Measurements from ENCODE around the gene TRMT61A.

Gene TRMT61A

GRCh38 chr14:103568952-103569351, 40.0 kb downstream of the TRMT61A start:
- no peak for DNase-seq (ENCODE audit: low read depth)
- H3K4me3 ChIP-seq (ENCODE audit: control insufficient read depth, low read depth, low read length): no peak overlapping the region
- TF ChIP-seq, protein P1, sequence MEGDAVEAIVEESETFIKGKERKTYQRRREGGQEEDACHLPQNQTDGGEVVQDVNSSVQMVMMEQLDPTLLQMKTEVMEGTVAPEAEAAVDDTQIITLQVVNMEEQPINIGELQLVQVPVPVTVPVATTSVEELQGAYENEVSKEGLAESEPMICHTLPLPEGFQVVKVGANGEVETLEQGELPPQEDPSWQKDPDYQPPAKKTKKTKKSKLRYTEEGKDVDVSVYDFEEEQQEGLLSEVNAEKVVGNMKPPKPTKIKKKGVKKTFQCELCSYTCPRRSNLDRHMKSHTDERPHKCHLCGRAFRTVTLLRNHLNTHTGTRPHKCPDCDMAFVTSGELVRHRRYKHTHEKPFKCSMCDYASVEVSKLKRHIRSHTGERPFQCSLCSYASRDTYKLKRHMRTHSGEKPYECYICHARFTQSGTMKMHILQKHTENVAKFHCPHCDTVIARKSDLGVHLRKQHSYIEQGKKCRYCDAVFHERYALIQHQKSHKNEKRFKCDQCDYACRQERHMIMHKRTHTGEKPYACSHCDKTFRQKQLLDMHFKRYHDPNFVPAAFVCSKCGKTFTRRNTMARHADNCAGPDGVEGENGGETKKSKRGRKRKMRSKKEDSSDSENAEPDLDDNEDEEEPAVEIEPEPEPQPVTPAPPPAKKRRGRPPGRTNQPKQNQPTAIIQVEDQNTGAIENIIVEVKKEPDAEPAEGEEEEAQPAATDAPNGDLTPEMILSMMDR (IDR thresholded peaks at IDR 0.05; ENCODE audit: control insufficient read depth, insufficient read depth, low read depth, low read length, missing control alignments): no peak

- no peak overlapping the region for H3K4me3 ChIP-seq (ENCODE audit: control insufficient read depth, low read depth, low read length)
- DNase-seq (ENCODE audit: low read depth): no peak
- TF ChIP-seq, protein P1 (IDR thresholded peaks at IDR 0.05; ENCODE audit: control insufficient read depth, insufficient read depth, low read depth, low read length, missing control alignments): no peak
These were observed 40.4 kb downstream of the TRMT61A start for GRCh38 chr14:103569408-103569807.

DNA sequence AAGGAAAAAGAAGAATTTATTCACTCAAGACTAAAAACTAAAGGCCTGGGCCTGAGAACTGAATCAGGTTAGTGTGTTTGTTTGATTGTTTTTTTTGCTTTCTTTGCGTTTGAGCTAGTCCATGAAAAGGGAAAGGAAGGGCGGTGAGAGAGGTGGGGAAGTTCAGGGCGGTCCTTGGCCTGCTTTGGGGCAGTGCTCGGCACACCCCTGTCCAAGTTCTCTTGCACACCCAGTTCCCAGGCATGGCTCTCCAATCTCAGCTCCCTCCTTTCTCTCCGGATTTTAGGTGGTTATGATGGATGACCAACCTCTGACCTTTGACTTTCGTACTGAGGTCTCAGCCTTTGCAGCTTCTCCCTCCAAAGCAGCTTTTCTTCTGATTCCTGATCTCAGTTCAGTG, 45.1 kb downstream of the TRMT61A start:
- TF ChIP-seq, protein P1 (IDR thresholded peaks at IDR 0.05; ENCODE audit: control insufficient read depth, insufficient read depth, low read depth, low read length, missing control alignments): no peak
- H3K4me3 ChIP-seq (ENCODE audit: control insufficient read depth, low read depth, low read length): no peak overlapping the region
- DNase-seq (ENCODE audit: low read depth): no peak

GRCh38 chr14:103574707-103575285, 45.8 kb downstream of the TRMT61A start:
- no peak for DNase-seq (ENCODE audit: low read depth)
- no peak overlapping the region for H3K4me3 ChIP-seq (ENCODE audit: control insufficient read depth, low read depth, low read length)
- TF ChIP-seq, protein P1 (IDR thresholded peaks at IDR 0.05; ENCODE audit: control insufficient read depth, insufficient read depth, low read depth, low read length, missing control alignments): no peak

DNA sequence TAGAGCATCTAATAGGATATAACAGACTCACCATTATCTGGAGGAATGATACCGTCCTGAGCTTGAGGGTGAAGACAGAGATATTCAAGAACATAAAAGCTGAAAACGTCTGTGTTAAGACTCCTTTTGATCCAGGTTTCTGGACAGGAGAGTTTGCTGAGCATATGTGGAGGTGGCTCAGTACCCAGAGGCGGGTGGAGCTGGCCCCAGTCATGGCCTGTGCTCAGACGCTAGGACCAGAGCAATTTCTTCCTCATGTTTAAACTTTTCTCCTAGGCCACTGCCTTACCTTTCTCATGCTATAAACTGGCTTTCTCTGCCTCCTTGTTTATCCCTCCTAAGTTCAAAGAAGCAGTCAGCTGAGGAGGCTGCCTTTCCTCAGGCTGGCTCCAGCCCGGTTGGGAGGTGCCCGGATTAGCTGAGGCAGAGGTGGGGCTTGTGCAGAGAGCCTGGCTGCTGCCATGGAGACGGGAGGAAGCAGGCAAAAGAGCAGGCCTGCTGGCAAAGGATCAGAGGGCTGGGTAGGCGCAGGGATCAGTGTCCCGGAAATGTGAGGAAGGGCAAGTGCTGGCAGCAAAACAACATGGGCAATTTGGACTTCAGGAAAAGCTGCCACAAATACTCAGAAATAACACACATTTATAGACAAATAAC, 47.5 kb downstream of the TRMT61A start:
- peak; percentile 46 for DNase-seq (ENCODE audit: low read depth)
- TF ChIP-seq, protein P1 (IDR thresholded peaks at IDR 0.05; ENCODE audit: control insufficient read depth, insufficient read depth, low read depth, low read length, missing control alignments): no peak
- no peak overlapping the region for H3K4me3 ChIP-seq (ENCODE audit: control insufficient read depth, low read depth, low read length)

DNA sequence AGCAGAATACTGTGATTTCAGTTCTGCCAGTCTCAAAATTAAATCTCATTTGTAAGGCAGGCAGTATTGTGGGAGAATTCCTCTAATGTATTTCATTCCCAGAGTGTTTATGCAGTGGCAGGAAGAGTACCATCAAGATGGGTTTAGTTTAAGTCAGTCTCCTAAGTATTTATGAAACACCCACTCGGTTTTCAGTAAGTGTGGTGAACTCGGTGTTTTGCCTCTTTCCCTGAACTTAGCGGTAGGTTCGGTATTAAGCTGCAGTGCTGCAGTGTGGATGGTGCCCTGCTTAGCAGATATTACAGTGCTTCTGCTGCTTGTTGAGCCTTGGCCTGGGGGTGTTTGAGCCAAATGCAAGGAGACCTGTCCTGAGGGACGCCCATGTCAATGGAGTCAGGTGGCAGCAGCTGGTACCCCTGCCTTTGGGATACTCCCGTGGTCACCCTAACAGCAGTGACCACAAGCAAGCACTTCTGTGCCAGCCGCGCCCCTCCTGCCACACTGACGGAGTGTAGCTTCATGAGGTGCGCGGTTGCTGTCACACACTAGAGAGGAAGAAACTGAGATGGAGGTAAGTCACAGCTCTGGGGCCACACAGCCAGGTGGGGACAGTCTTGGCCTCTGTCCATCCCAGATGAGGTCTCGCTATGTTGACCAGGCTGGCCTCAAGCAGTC, 49.5 kb downstream of the TRMT61A start:
- DNase-seq (ENCODE audit: low read depth): no peak
- TF ChIP-seq, protein P1 (IDR thresholded peaks at IDR 0.05; ENCODE audit: control insufficient read depth, insufficient read depth, low read depth, low read length, missing control alignments): no peak
- no peak overlapping the region for H3K4me3 ChIP-seq (ENCODE audit: control insufficient read depth, low read depth, low read length)
